Natural killer cell (primary cell): ENCODE measurements around the gene CST8. TPM values are rescaled to one million over a fixed set of nuclear protein-coding genes. Genes with fewer than 3 reads are reported as not detected.

Source experiments
- ATAC-seq, 3 donors: fragments of 150-1000 bp in 2 of 3; fragments of 200-7000 bp in 1 of 3; cut with Tn5 transposase; 1 replicate in 1 of 3; 2 replicates in 2 of 3; pipeline ENCODE4 v1.10.0; 2021; ENCODE audit warnings: mild to moderate bottlenecking in 2 of 3, moderate library complexity in 2 of 3
- DNase-seq, 2 donors: peaks; one replicate each; pipeline versions ENCODE4 v3.0.0 to v3.0.0-alpha.2; 2013 to 2021; ENCODE audit warnings: mixed read lengths in 1 of 2
- H3K27ac ChIP-seq: one replicate; pipeline ENCODE4 v1.5.1; 2013; ENCODE audit warnings: mild to moderate bottlenecking, low read length
- H3K27me3 ChIP-seq: one replicate; pipeline ENCODE4 v1.6.1; 2013; ENCODE audit warnings: low read length; ENCODE audit not compliant: control insufficient read depth, insufficient read depth
- H3K36me3 ChIP-seq: one replicate; pipeline ENCODE4 v1.6.1; 2013; ENCODE audit warnings: low read length; ENCODE audit not compliant: control insufficient read depth, insufficient read depth
- H3K4me1 ChIP-seq: one replicate; pipeline ENCODE4 v1.6.1; 2013; ENCODE audit warnings: low read length; ENCODE audit not compliant: control insufficient read depth, insufficient read depth
- H3K4me3 ChIP-seq: one replicate; pipeline ENCODE4 v1.5.1; 2013; ENCODE audit warnings: low read length
- H3K9me3 ChIP-seq: one replicate; pipeline ENCODE4 v1.6.1; 2013; ENCODE audit warnings: low read length; ENCODE audit not compliant: control insufficient read depth, insufficient read depth
- H3K27ac Mint-ChIP-seq, 2 donors: one replicate each; pipeline ENCODE4 v1.8.0; 2022; ENCODE audit warnings: mild to moderate bottlenecking in 2 of 2, mixed read lengths in 2 of 2, moderate library complexity in 1 of 2
- H3K27me3 Mint-ChIP-seq, 2 donors: one replicate each; pipeline ENCODE4 v1.8.0; 2022; ENCODE audit warnings: low read depth in 2 of 2, mixed read lengths in 2 of 2
- H3K36me3 Mint-ChIP-seq: one replicate; pipeline ENCODE4 v1.8.0; 2022; ENCODE audit warnings: mixed read lengths
- H3K4me1 Mint-ChIP-seq, 2 donors: one replicate each; pipeline ENCODE4 v1.8.0; 2022; ENCODE audit warnings: mixed read lengths in 2 of 2
- H3K4me3 Mint-ChIP-seq: one replicate; pipeline ENCODE4 v1.8.0; 2022; ENCODE audit warnings: mild to moderate bottlenecking, moderate library complexity, mixed read lengths
- H3K9me3 Mint-ChIP-seq, 2 donors: one replicate each; pipeline ENCODE4 v1.8.0; 2022; ENCODE audit warnings: mixed read lengths in 2 of 2
- CTCF ChIP-seq: fragments of 200-600 bp; IDR thresholded peaks from one replicate; pipeline ENCODE4 v1.8.0; 2022; ENCODE audit warnings: antibody characterized with exemption
- WGBS: methylation state at CpG from one replicate; pipeline ENCODE4 v1.1.7; 2013; ENCODE audit warnings: missing lambda C conversion rate; ENCODE audit not compliant: insufficient coverage; 5-methylcytosine and 5-hydroxymethylcytosine counted together
- intact Hi-C: fragments of 100-400 bp; cut with micrococcal nuclease; formaldehyde crosslinking; loops from one replicate; pipeline ENCODE4 v1.14.2; 2022
- total RNA-seq, 4 donors: library from RNA; stranded (reverse); fragments of 120-200 nt in 1 of 4; gene quantifications; one replicate each; pipeline versions ENCODE4 v1.2.3 to v1.2.4, GENCODE V29; 2013 to 2022

CST8 gene
- total RNA-seq, 3 donors from 2014 or later (not counting 1 experiment from before 2014, with no cell fraction given) = not detected

GRCh38 chr20:23524146-23524545 is 33.2 kb downstream of the CST8 start:
- ATAC-seq (no peak), DNase-seq (no peak)
- Histone ChIP-seq H3K27ac (no peak overlapping the region), H3K4me1 (no peaks in the 10 kb centered on the region), H3K9me3 (peaks cover 9% of the 10 kb centered on the region), H3K36me3 (no peaks in the 10 kb centered on the region), H3K4me3 (no peak overlapping the region), H3K27me3 (no peaks in the 10 kb centered on the region)
- whole genome bisulfite sequencing = 89% methylated on average over 10 of the region's 10 CpGs
- intact Hi-C loops = no loop called here
- Mint-ChIP-seq H3K27me3 (no peaks in the 10 kb centered on the region), H3K27ac (no peak overlapping the region), H3K4me1 (no peaks in the 10 kb centered on the region), H3K4me3 (no peak overlapping the region), H3K9me3 (peaks cover 4 to 7% of the 10 kb centered on the region in 2 donors), H3K36me3 (peaks cover 13% of the 10 kb centered on the region)
- no peak for TF ChIP-seq CTCF

- H3K9me3 ChIP-seq = peaks cover 10% of the 10 kb centered on the region
- Mint-ChIP-seq H3K9me3 (peaks cover 4 to 7% of the 10 kb centered on the region in 2 donors), H3K27me3 (no peaks in the 10 kb centered on the region), H3K27ac (no peak overlapping the region), H3K36me3 (peaks cover 15% of the 10 kb centered on the region), H3K4me1 (peaks cover 18 to 19% of the 10 kb centered on the region in 2 donors), H3K4me3 (no peak overlapping the region)
- peaks cover 6% of the 10 kb centered on the region for H3K4me1 ChIP-seq
- H3K27ac ChIP-seq = no peak overlapping the region
- TF ChIP-seq CTCF = no peak
- H3K27me3 ChIP-seq = no peaks in the 10 kb centered on the region
- H3K4me3 ChIP-seq = no peak overlapping the region
- DNase-seq (no peak), ATAC-seq (no peak)
- no peaks in the 10 kb centered on the region for H3K36me3 ChIP-seq
- intact Hi-C loops = no loop called here
- WGBS = no CpG with 5 or more reads among the region's 1 CpG
Measured at GRCh38 chr20:23526850-23527249, 35.9 kb downstream of the CST8 start.

- intact Hi-C loops = no loop called here
- Histone ChIP-seq H3K27me3 (no peaks in the 10 kb centered on the region), H3K36me3 (no peaks in the 10 kb centered on the region), H3K27ac (no peak overlapping the region), H3K4me1 (peaks cover 6% of the 10 kb centered on the region), H3K9me3 (peaks cover 10% of the 10 kb centered on the region), H3K4me3 (no peak overlapping the region)
- no peak overlapping the region for H3K27ac Mint-ChIP-seq
- 77% methylated on average over 1 of the region's 1 CpG for WGBS
- H3K9me3 Mint-ChIP-seq = peaks cover 4 to 7% of the 10 kb centered on the region in 2 donors
- peaks cover 15% of the 10 kb centered on the region for H3K36me3 Mint-ChIP-seq
- ATAC-seq (no peak), DNase-seq (no peak)
- peaks cover 19 to 25% of the 10 kb centered on the region in 2 donors for H3K4me1 Mint-ChIP-seq
- no peaks in the 10 kb centered on the region for H3K27me3 Mint-ChIP-seq
- H3K4me3 Mint-ChIP-seq = no peak overlapping the region
- no peak for TF ChIP-seq CTCF
Measured at GRCh38 chr20:23528867-23529431, 38.0 kb downstream of the CST8 start.
